Keratinocyte (primary cell): ENCODE measurements around the gene CGGBP1.
"Not testable (repeated sequence)": the region's sequence is repeated elsewhere in the genome, so short reads cannot be mapped to it uniquely, and the experiment has no call there.

Experiments
- EZH2 ChIP-seq: IDR thresholded peaks from one replicate; pipeline ENCODE4 v1.6.1; 2012; ENCODE audit warnings: inconsistent platforms, mild to moderate bottlenecking, low read length, moderate library complexity
- TF ChIP-seq, protein P1 (sequence below), 3 experiments: IDR thresholded peaks in 1 of 3; conservative IDR thresholded peaks in 1 of 3; optimal IDR thresholded peaks in 1 of 3; 2 replicates in 2 of 3; 3 replicates in 1 of 3; pipeline versions ENCODE3 to v1.5.1; 2011; ENCODE audit warnings: low read length in 3 of 3, mild to moderate bottlenecking in 3 of 3, moderate library complexity in 2 of 3, control low read depth in 1 of 3, inconsistent platforms in 1 of 3; ENCODE audit not compliant: insufficient read depth in 2 of 3; ENCODE audit errors: extremely low read depth in 1 of 3

- TF ChIP-seq, protein P1, sequence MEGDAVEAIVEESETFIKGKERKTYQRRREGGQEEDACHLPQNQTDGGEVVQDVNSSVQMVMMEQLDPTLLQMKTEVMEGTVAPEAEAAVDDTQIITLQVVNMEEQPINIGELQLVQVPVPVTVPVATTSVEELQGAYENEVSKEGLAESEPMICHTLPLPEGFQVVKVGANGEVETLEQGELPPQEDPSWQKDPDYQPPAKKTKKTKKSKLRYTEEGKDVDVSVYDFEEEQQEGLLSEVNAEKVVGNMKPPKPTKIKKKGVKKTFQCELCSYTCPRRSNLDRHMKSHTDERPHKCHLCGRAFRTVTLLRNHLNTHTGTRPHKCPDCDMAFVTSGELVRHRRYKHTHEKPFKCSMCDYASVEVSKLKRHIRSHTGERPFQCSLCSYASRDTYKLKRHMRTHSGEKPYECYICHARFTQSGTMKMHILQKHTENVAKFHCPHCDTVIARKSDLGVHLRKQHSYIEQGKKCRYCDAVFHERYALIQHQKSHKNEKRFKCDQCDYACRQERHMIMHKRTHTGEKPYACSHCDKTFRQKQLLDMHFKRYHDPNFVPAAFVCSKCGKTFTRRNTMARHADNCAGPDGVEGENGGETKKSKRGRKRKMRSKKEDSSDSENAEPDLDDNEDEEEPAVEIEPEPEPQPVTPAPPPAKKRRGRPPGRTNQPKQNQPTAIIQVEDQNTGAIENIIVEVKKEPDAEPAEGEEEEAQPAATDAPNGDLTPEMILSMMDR (optimal IDR thresholded peaks at IDR 0.05 in 1 of 3, IDR thresholded peaks at IDR 0.05 in 1 of 3, conservative IDR thresholded peaks at IDR 0.05 in 1 of 3; ENCODE audit: extremely low read depth in 1 of 3, insufficient read depth in 2 of 3, low read length in 3 of 3) = not testable (repeated sequence)
- TF ChIP-seq EZH2 = not testable (repeated sequence)
Measured at GRCh38 chr3:88015656-88016055, 43.1 kb downstream of the CGGBP1 start.
